HG03064 (cell line): Measurements from ENCODE around the gene USP10.
A peak's percentile ranks its signal among the peaks of the same experiment; 100 is the strongest.

Experiments
- ATAC-seq: cut with Tn5 transposase; IDR thresholded peaks from one replicate; pipeline ENCODE4 v1.9.1; 2021; ENCODE audit warnings: low read depth; ENCODE audit not compliant: unreplicated experiment

USP10 gene, protein sequence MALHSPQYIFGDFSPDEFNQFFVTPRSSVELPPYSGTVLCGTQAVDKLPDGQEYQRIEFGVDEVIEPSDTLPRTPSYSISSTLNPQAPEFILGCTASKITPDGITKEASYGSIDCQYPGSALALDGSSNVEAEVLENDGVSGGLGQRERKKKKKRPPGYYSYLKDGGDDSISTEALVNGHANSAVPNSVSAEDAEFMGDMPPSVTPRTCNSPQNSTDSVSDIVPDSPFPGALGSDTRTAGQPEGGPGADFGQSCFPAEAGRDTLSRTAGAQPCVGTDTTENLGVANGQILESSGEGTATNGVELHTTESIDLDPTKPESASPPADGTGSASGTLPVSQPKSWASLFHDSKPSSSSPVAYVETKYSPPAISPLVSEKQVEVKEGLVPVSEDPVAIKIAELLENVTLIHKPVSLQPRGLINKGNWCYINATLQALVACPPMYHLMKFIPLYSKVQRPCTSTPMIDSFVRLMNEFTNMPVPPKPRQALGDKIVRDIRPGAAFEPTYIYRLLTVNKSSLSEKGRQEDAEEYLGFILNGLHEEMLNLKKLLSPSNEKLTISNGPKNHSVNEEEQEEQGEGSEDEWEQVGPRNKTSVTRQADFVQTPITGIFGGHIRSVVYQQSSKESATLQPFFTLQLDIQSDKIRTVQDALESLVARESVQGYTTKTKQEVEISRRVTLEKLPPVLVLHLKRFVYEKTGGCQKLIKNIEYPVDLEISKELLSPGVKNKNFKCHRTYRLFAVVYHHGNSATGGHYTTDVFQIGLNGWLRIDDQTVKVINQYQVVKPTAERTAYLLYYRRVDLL

GRCh38 chr16:84699712-84700445 lies at the start of gene USP10:
Gene USP10, plus strand, starts transcription at chr16:84700000. Its CDS starts 91 bp downstream, at chr16:84700091.
- ATAC-seq = peak; percentile 76

GRCh38 chr16:84650062-84650991 lies 49.5 kb upstream of the USP10 start:
- ATAC-seq = no peak

DNA sequence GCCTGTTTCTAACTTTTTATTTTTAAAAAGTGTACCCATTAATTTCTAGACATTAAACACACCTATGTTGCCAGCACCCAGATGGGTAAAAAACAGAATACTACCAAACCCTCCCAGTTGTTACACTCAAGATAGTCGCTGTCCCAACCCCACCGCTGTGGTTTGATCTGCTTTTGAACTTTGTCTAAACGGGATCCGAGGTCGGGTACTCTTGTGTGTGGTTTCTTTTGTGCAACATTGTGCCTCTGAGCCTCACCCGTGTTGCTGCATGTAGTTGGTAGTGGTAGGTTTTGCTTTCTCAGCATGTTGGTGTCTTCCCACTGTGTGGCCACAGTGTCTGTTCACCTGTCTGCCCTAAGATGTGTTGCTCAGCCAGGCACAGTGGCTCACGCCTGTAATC lies 47.2 kb upstream of the USP10 start:
- no peak for ATAC-seq

DNA sequence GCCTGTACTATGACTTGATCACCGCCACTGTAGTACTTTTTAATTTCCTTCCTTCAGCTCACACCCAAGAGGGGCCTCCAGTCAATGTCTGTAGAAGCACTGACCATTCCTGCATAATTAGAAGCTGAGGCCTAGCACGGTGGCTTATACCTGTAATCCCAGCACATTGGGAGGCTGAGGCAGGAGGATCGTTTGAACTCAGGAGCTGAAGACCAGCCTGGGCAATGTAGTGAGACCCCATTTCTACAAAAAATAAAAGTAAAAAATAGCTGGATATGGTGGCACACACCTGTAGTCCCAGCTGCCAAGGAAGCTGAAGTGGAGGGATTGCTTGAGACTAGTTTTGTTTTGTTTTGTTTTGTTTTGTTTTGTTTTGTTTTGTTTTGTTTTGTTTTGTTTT lies 45.6 kb upstream of the USP10 start:
- ATAC-seq = no peak

GRCh38 chr16:84654998-84655397 lies 44.8 kb upstream of the USP10 start:
- ATAC-seq = no peak

DNA sequence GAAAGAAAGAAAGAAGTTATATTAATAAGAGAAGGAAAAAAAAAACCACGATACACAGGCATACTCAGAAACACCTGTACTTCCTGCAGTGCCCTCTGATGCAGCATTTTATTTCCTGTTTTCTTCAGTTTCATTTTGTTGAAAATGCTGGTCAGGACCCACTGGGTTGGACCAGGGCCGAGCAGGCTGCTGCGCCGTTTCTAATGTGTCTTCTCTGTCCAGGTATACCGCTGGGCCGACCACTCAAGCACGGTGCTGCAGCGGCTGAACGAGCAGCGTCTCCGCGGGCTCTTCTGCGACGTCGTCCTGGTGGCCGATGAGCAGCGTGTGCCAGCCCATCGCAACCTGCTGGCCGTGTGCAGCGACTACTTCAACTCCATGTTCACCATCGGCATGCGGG lies 43.2 kb upstream of the USP10 start:
- ATAC-seq = no peak

DNA sequence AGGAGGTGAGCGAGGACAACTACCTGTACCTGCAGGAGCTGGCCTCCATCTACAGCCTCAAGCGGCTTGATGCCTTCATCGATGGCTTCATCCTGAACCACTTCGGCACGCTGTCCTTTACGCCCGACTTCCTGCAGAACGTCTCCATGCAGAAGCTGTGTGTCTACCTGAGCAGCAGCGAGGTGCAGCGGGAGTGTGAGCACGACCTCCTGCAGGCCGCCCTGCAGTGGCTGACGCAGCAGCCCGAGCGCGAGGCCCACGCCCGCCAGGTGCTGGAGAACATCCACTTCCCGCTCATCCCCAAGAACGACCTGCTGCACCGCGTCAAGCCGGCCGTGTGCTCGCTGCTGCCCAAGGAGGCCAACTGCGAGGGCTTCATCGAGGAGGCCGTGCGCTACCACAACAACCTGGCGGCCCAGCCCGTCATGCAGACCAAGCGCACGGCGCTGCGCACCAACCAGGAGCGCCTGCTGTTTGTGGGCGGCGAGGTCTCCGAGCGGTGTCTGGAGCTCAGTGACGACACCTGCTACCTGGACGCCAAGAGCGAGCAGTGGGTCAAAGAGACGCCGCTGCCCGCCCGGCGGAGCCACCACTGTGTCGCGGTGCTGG lies 42.5 kb upstream of the USP10 start:
- no peak for ATAC-seq

DNA sequence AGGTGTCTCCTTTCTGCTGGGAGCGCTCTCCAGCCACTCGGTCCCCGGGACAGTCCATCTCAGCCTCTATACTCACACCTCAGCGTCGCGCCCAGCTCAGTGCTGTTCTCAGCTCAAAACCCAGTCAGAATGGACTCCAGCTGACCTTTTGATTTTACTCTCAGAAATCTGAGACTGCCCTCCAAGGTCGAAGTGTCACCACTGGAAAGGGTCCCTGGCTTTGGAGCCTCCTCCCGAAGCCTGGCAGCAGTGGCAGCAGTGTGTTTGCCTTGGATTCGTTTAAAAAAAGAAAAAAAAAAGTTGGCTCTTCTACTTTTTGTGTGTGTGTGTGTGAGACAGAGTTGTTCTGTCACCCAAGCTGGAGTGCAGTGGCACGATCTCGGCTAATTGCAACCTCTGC lies 41.1 kb upstream of the USP10 start:
- ATAC-seq = no peak

- ATAC-seq = no peak
Measured at GRCh38 chr16:84659656-84660300, 40.0 kb upstream of the USP10 start.

DNA sequence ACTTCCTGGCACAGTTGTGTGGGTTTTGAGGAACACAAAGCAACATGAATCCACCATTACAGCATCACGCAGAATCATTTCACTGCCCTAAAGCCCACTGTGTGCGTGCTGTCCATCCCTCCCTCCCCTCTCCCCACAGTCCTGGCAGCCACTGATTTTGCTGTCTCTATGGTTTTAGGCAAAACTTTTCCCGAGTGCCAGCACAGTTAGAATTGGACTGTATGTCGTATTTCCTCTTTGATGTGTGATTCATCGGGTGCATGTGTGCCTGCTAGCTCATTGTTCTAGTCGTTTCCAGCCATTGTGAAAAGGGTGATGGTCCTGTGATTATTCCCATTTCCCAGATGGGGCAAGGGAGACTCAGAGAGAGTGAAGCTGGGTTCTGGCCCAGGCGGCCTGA lies 38.8 kb upstream of the USP10 start:
- ATAC-seq = no peak

DNA sequence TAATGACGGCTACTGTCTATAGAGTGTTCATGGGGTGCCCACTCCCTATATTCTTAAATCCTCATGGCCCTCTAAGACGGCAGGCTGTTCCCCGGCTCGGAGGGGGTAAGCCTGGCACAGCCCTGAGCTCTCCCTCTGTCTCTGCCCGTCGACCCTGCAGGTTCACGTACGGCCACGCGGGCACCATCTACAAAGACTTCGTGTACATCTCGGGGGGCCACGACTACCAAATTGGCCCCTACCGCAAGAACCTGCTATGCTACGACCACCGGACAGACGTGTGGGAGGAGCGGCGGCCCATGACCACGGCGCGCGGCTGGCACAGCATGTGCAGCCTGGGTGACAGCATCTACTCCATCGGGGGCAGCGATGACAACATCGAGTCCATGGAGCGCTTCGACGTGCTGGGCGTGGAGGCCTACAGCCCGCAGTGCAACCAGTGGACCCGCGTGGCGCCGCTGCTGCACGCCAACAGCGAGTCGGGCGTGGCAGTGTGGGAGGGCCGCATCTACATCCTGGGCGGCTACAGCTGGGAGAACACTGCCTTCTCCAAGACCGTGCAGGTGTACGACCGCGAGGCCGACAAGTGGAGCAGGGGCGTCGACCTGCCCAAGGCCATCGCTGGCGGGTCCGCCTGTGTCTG lies 38.3 kb upstream of the USP10 start:
- no peak for ATAC-seq

- no peak for ATAC-seq
Measured at GRCh38 chr16:84662471-84662870, 37.3 kb upstream of the USP10 start.

DNA sequence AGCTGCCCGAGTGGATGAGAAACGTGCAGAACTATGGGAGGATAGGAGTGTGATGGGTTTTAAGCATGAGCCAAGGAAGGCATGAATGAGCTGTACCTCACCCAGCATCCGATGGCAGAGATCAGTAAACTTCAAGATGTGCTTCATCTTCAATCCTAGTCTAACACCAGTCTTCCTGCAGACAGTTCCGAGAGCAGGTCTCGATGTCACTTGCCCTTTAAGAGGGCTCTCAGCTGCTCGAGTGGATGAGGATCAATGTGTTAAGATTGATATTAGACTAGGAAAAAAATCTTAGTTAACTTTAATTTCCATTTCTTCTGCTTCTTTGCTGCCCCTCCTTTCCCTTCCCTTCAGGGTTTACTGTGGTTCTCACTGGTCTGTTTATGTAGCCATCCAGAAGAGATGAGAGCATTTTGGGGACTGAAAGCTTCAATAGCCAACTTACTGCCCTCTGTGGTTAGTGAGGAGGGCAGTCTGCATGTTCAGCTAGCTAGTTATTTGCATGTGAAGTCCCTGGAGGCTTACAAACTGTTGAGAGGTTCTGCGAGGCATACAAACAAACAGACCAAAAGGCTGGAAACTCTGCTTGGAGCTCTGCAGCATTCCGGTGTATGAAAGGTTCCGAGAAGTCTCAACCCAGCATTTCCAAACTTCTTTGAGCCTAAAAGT lies 36.2 kb upstream of the USP10 start:
- peak; percentile 75 for ATAC-seq

DNA sequence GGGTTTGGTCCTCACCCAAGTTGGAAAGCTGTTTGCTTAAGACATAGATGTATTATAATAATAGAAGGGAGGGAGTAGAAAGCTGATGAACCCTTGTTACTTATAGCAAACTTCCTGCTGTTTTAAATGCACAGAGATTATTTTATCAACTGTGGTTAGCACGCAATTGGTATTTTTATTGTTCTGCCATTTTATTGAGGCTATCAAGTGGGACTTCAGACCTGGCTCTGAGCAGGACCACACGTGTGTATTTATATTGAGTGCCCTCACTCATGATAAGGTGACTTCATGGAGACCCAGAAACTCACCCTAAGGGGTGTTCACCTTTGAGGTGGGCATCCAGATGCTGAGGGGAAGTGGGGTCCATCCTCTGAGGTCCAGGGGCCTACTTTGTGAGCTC lies 34.4 kb upstream of the USP10 start:
- ATAC-seq = no peak

DNA sequence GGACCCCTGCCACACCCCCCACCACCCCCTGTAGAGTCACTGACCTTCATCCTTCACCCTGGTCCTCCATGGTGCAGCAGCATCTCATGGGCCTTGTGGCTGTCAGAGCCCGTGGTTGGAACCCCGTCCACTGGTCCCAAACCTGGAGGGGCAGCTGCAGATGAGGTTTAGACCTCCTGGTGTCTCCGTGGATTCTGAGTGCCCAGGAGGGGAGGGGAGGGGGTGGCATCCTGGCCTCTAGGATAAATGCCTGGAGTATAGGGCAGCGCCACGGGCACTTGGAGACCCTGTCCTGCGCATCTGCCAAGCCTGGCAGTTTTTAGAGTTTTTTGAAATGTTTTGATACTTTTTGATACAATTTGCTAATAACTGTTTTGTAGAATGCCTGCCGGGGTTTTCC lies 34.0 kb upstream of the USP10 start:
- ATAC-seq = no peak

- no peak for ATAC-seq
Measured at GRCh38 chr16:84667600-84668309, 32.0 kb upstream of the USP10 start.

GRCh38 chr16:84670063-84670462 lies 29.7 kb upstream of the USP10 start:
- ATAC-seq = no peak
